ENCODE data around the gene MED9.

- TF ChIP-seq CTCF (conservative IDR thresholded peaks at IDR 0.05; ENCODE audit: low read depth, low read length) (no peak), ELK1 (IDR thresholded peaks at IDR 0.05; ENCODE audit: borderline replicate concordance, low read depth, low read length) (no peak), POLR2A (IDR thresholded peaks at IDR 0.05; ENCODE audit: low read depth, low read length) (no peak), RFX5 (IDR thresholded peaks at IDR 0.05; ENCODE audit: low read depth, low read length) (no peak), NFE2L2 (IDR thresholded peaks at IDR 0.05; ENCODE audit: low read depth, low read length) (no peak), CEBPB (IDR thresholded peaks at IDR 0.05; ENCODE audit: low read depth, low read length) (no peak), MXI1 (IDR thresholded peaks at IDR 0.05; ENCODE audit: borderline replicate concordance, low read depth, low read length) (no peak), MAZ (IDR thresholded peaks at IDR 0.05; ENCODE audit: borderline replicate concordance, low read depth, low read length) (no peak), MAFK (IDR thresholded peaks at IDR 0.05; ENCODE audit: low read depth, low read length) (no peak), SMC3 (IDR thresholded peaks at IDR 0.05; ENCODE audit: low read depth, low read length) (no peak)
Observed at GRCh38 chr17:17537311-17538099, 60.7 kb downstream of the MED9 start.
